T-cell (primary cell): ENCODE data around the gene NF2. TPM values are rescaled to one million over a fixed set of nuclear protein-coding genes. Genes with fewer than 3 reads are reported as not detected.

Experiments
- ATAC-seq, 4 experiments: fragments of 200-7000 bp in 3 of 4; fragments of 150-1000 bp in 1 of 4; cut with Tn5 transposase; replicated peaks in 1 of 4; 1 replicate in 3 of 4; 2 replicates in 1 of 4; pipeline ENCODE4 v1.10.0; 2021; ENCODE audit warnings: moderate library complexity in 3 of 4, mild to moderate bottlenecking in 2 of 4, moderate number of reproducible peaks in 1 of 4
- CTCF ChIA-PET, 2 donors: fragments of 300-600 bp; sonication (Branson Sonifier 250); formaldehyde crosslinking; loops; one replicate each; lab custom pipeline; 2022; ENCODE audit warnings: antibody characterized with exemption in 2 of 2; lab: Charles Lee
- POLR2A ChIA-PET, 2 donors: fragments of 300-600 bp; sonication (Branson Sonifier 250); formaldehyde crosslinking; loops; one replicate each; lab custom pipeline; 2022; ENCODE audit warnings: antibody characterized with exemption in 2 of 2; lab: Charles Lee
- DNase-seq, 35 experiments: peaks; one replicate each; pipeline versions ENCODE4 v3.0.0 to v3.0.0-alpha.2; 2013 to 2023
- H3K27ac ChIP-seq: one replicate; pipeline ENCODE4 v1.5.1; 2013; ENCODE audit warnings: low read length
- H3K27me3 ChIP-seq, 2 experiments: replicated peaks in 1 of 2; 1 replicate in 1 of 2; 2 replicates in 1 of 2; pipeline versions ENCODE4 v1.6.1 to v1.7.0; 2013; ENCODE audit warnings: low read length in 1 of 2, mixed read lengths in 1 of 2; ENCODE audit not compliant: control insufficient read depth in 2 of 2, insufficient read depth in 2 of 2; ENCODE audit errors: extremely low read depth in 1 of 2
- H3K36me3 ChIP-seq, 2 donors: 1 replicate in 1 of 2; 2 replicates in 1 of 2; pipeline versions ENCODE4 v1.6.1 to v1.7.0; 2013; ENCODE audit warnings: low read length in 1 of 2; ENCODE audit not compliant: control insufficient read depth in 2 of 2, insufficient read depth in 1 of 2; ENCODE audit errors: extremely low read depth in 1 of 2
- H3K4me1 ChIP-seq, 2 experiments: 1 replicate in 1 of 2; 2 replicates in 1 of 2; pipeline versions ENCODE4 v1.6.1 to v1.7.0; 2013; ENCODE audit warnings: low read length in 2 of 2, mixed read lengths in 1 of 2; ENCODE audit not compliant: insufficient read depth in 2 of 2, control insufficient read depth in 1 of 2; ENCODE audit errors: extremely low read depth in 1 of 2
- H3K4me3 ChIP-seq, 2 donors: 1 replicate in 1 of 2; 2 replicates in 1 of 2; pipeline versions ENCODE4 v1.5.1 to v1.7.0; 2013; ENCODE audit warnings: mild to moderate bottlenecking in 2 of 2, low read length in 1 of 2, moderate library complexity in 1 of 2; ENCODE audit not compliant: control insufficient read depth in 1 of 2; ENCODE audit errors: extremely low read depth in 1 of 2
- H3K9me3 ChIP-seq: 2 replicates; pipeline ENCODE4 v1.7.0; 2013
- H3K27ac Mint-ChIP-seq, 2 donors: one replicate each; pipeline ENCODE4 v1.8.0; 2020 to 2021; ENCODE audit warnings: mild to moderate bottlenecking in 2 of 2, mixed read lengths in 2 of 2
- H3K27me3 Mint-ChIP-seq, 2 donors: one replicate each; pipeline ENCODE4 v1.8.0; 2021 to 2022; ENCODE audit warnings: mixed read lengths in 2 of 2
- H3K36me3 Mint-ChIP-seq: one replicate; pipeline ENCODE4 v1.8.0; 2021; ENCODE audit warnings: mixed read lengths
- H3K4me1 Mint-ChIP-seq, 3 donors: one replicate each; pipeline ENCODE4 v1.8.0; 2020 to 2022; ENCODE audit warnings: mixed read lengths in 3 of 3, mild to moderate bottlenecking in 1 of 3
- H3K4me3 Mint-ChIP-seq, 3 donors: one replicate each; pipeline ENCODE4 v1.8.0; 2020 to 2022; ENCODE audit warnings: mild to moderate bottlenecking in 3 of 3, mixed read lengths in 3 of 3, moderate library complexity in 3 of 3
- H3K9me3 Mint-ChIP-seq, 3 donors: one replicate each; pipeline ENCODE4 v1.8.0; 2020 to 2022; ENCODE audit warnings: mixed read lengths in 3 of 3
- WGBS: methylation state at CpG from one replicate; pipeline ENCODE4 v1.1.5; 2013; ENCODE audit warnings: missing lambda C conversion rate; ENCODE audit not compliant: insufficient coverage; 5-methylcytosine and 5-hydroxymethylcytosine counted together
- total RNA-seq, 35 experiments: library from RNA in 6 of 35; stranded (reverse) in 6 of 35; fragments of 120-200 nt in 1 of 35; gene quantifications; one replicate each; pipeline versions ENCODE4 v1.2.1 to v1.2.4 and lab custom pipeline; 2013 to 2026

Gene NF2
- total RNA-seq, 5 donors from 2014 or later (not counting 1 experiment from before 2014, with no cell fraction given) = 26.1 to 33.4 (median 31.9) TPM

DNA sequence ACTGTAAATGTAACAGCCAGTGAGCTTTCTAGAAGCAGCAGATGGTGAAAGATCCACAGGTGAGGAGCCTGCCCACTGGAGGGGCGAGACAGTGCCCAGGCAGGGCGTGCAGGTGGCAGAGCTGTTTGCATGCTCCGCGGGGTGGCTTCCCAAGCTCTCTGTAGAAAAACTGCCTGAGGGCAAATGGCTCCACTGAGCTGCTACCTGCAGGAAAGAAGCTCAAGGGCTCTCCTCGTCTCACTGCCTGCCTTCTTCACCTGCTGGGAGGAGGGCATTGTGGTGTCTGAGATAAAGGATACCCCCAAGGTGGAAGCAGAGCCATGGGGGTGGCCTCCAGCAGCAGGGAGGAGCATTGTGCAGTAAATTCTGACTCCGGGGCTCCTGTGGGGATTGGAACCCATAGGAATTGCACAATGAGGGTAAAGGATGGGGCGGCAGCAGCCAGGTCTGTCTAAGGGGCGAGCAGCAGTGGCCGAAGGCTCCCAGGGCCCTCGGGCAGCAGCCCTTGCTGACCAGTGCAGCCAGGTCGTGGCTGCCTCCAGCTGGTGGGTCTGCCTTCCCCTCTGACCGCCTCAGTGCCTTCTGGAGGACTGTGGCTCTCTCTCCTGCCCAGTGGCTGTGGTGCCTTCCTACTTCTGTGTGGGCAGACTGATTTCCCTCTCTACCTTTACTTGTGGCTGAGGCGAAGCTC, 88.3 kb downstream of the NF2 start:
- Histone ChIP-seq H3K36me3 (peaks cover 9 to 41% of the 10 kb centered on the region in 2 donors), H3K4me1 (peaks cover 0 to 12% of the 10 kb centered on the region in 2 experiments), H3K9me3 (no peaks in the 10 kb centered on the region), H3K4me3 (no peak overlapping the region), H3K27me3 (no peaks in the 10 kb centered on the region), H3K27ac (no peak overlapping the region)
- ATAC-seq (no peak), DNase-seq (no peak)
- no peak overlapping the region for H3K4me3 Mint-ChIP-seq
- 89% methylated on average over 10 of the region's 13 CpGs for WGBS
- peak overlapping the region in 1 of 2 donors; percentile 36 for H3K27ac Mint-ChIP-seq
- no peaks in the 10 kb centered on the region for H3K27me3 Mint-ChIP-seq
- peaks cover 3 to 26% (median 11%) of the 10 kb centered on the region in 3 donors for H3K4me1 Mint-ChIP-seq
- CTCF ChIA-PET = interaction anchor here in 1 of 2 donors (0.6 kb wide), 1 partner anchor 36 kb away, joined by 6 read pairs; no protein-coding TSS in a partner anchor
- H3K9me3 Mint-ChIP-seq = no peaks in the 10 kb centered on the region
- POLR2A ChIA-PET = no interaction called here
- H3K36me3 Mint-ChIP-seq = peaks cover 33% of the 10 kb centered on the region

DNA sequence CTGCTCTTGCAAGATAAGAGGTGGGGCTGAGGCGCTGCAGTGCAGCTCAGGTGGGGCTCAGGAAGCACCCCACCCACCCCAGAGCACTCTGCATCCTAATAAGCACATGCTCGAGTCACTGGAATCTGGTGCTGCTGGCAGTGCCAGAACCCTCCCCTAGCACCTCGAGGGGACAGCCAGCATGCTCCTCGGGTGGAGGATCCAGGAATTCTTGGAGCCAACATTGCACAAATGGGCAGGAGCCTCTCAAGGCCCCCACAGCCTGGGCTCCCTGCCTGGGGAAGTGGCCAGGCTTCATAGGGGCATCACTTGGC, 88.9 kb downstream of the NF2 start:
- H3K4me1 ChIP-seq = peaks cover 0 to 12% of the 10 kb centered on the region in 2 experiments
- H3K9me3 Mint-ChIP-seq = no peaks in the 10 kb centered on the region
- CTCF ChIA-PET = no interaction called here
- H3K9me3 ChIP-seq = no peaks in the 10 kb centered on the region
- H3K27me3 Mint-ChIP-seq = no peaks in the 10 kb centered on the region
- H3K4me1 Mint-ChIP-seq = peaks cover 3 to 26% (median 11%) of the 10 kb centered on the region in 3 donors
- H3K27me3 ChIP-seq = no peaks in the 10 kb centered on the region
- H3K36me3 ChIP-seq = peaks cover 9 to 40% of the 10 kb centered on the region in 2 donors
- POLR2A ChIA-PET = no interaction called here
- H3K27ac Mint-ChIP-seq = no peak overlapping the region
- no peak for DNase-seq
- ATAC-seq = peak in 2 of 4 experiments; percentile 24 to 58
- H3K4me3 Mint-ChIP-seq = no peak overlapping the region
- H3K4me3 ChIP-seq = no peak overlapping the region
- no peak overlapping the region for H3K27ac ChIP-seq
- 68% methylated on average over 4 of the region's 4 CpGs for WGBS
- peaks cover 28% of the 10 kb centered on the region for H3K36me3 Mint-ChIP-seq

DNA sequence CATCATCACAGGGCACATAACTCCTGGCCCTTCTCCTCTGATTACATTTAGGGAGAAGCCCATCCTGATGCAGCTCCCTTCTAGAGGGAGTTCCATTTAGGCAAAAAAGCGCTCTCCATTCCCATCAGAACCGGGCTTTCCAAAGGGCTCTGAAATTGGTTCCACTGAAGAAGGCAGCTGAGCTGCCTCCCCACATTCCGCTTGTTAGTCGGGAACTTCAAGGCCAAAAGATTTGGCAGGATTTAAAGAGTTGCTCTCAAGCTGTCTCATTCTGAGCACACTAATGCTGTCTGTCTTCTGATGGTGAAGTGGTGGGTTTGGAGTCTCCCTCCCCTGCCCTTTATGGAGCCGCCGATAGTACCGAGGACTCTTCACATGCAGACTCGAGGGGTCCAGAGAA, 89.7 kb downstream of the NF2 start:
- Histone ChIP-seq H3K9me3 (no peaks in the 10 kb centered on the region), H3K27ac (no peak overlapping the region), H3K36me3 (peaks cover 8 to 33% of the 10 kb centered on the region in 2 donors), H3K27me3 (no peaks in the 10 kb centered on the region), H3K4me1 (peaks cover 0 to 12% of the 10 kb centered on the region in 2 experiments), H3K4me3 (no peak overlapping the region)
- Mint-ChIP-seq H3K9me3 (no peaks in the 10 kb centered on the region), H3K36me3 (peaks cover 24% of the 10 kb centered on the region), H3K4me1 (peaks cover 3 to 26% (median 11%) of the 10 kb centered on the region in 3 donors), H3K27me3 (no peaks in the 10 kb centered on the region), H3K27ac (peak overlapping the region in 1 of 2 donors; percentile 12), H3K4me3 (no peak overlapping the region)
- DNase-seq (no peak), ATAC-seq (no peak)
- ChIA-PET POLR2A (no interaction called here), CTCF (no interaction called here)
- no CpG with 5 or more reads among the region's 8 CpGs for WGBS

DNA sequence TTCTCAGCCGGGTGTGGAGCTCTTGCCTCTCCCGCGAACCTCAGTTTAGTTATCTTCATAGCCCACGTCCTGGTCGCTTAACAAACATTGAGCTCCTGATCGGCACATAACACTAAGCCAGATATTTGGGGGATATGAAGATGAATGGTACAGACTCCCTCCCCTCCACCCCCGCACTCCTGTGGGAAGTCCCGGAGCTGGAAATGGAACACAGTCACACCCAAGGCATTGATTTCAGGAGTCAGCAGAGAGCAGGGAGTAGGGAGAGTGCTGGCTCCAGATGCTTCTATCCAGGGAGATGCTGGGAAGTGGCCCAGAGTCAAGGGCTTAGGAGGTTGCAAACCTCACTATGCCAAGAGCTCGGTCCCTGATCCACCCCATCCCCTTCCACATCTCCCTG, 90.2 kb downstream of the NF2 start:
- Mint-ChIP-seq H3K27me3 (no peaks in the 10 kb centered on the region), H3K36me3 (peaks cover 24% of the 10 kb centered on the region), H3K27ac (no peak overlapping the region), H3K4me3 (no peak overlapping the region), H3K4me1 (peaks cover 3 to 26% (median 11%) of the 10 kb centered on the region in 3 donors), H3K9me3 (no peaks in the 10 kb centered on the region)
- Histone ChIP-seq H3K4me3 (no peak overlapping the region), H3K27ac (no peak overlapping the region), H3K9me3 (no peaks in the 10 kb centered on the region), H3K4me1 (peaks cover 0 to 12% of the 10 kb centered on the region in 2 experiments), H3K27me3 (no peaks in the 10 kb centered on the region), H3K36me3 (peaks cover 5 to 30% of the 10 kb centered on the region in 2 donors)
- ChIA-PET POLR2A (no interaction called here), CTCF (no interaction called here)
- DNase-seq (no peak), ATAC-seq (no peak)
- 89% methylated on average over 2 of the region's 9 CpGs for WGBS

DNA sequence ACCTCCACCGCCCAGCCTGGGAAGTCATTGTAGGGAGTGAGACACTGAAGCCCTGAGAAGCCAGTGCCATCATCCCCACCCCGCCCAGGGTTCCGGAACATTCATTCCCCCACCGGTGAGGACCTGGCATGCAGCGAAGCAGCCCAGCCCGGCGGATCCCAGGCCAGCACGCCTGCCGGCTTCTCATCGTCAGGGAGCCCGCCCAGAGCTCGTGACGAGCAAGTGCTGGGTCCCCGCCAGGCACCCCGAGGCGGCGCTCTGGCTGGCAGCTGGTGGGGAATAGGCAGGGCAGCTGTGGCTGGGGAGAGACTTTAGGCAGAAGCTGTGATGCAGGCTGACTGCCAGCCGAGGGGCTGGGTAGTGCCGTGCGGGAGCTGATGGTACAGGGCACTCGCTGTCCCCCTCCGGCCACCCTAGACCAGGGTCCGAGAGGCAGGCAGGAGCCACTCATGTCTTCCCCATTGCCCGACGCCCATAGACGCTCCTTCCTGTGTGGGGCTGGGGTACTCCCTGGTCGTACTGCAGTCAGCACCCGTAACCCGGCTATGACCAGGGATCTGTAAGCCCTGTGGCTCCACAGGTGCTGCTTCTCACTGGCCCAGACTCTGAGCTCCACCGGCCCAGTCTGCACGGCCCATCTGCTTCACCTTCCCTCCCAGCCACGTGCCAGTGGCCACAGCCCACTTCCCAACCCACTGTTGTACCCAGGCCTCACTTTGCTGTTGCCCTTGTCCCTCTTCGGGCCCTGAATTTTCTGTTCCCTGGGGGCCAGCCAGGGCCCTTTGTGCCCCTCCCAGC, 91.9 kb downstream of the NF2 start:
- POLR2A ChIA-PET = no interaction called here
- H3K9me3 Mint-ChIP-seq = no peaks in the 10 kb centered on the region
- peaks cover 0 to 14% of the 10 kb centered on the region in 2 experiments for H3K4me1 ChIP-seq
- 96% methylated on average over 32 of the region's 33 CpGs for WGBS
- H3K27me3 ChIP-seq = no peaks in the 10 kb centered on the region
- no peak overlapping the region for H3K4me3 ChIP-seq
- no peak overlapping the region for H3K4me3 Mint-ChIP-seq
- no peak for ATAC-seq
- H3K36me3 Mint-ChIP-seq = peaks cover 24% of the 10 kb centered on the region
- no peak overlapping the region for H3K27ac Mint-ChIP-seq
- no peaks in the 10 kb centered on the region for H3K27me3 Mint-ChIP-seq
- peaks cover 5 to 30% of the 10 kb centered on the region in 2 donors for H3K36me3 ChIP-seq
- CTCF ChIA-PET = no interaction called here
- no peaks in the 10 kb centered on the region for H3K9me3 ChIP-seq
- no peak for DNase-seq
- peaks cover 1 to 22% (median 2%) of the 10 kb centered on the region in 3 donors for H3K4me1 Mint-ChIP-seq
- H3K27ac ChIP-seq = no peak overlapping the region

DNA sequence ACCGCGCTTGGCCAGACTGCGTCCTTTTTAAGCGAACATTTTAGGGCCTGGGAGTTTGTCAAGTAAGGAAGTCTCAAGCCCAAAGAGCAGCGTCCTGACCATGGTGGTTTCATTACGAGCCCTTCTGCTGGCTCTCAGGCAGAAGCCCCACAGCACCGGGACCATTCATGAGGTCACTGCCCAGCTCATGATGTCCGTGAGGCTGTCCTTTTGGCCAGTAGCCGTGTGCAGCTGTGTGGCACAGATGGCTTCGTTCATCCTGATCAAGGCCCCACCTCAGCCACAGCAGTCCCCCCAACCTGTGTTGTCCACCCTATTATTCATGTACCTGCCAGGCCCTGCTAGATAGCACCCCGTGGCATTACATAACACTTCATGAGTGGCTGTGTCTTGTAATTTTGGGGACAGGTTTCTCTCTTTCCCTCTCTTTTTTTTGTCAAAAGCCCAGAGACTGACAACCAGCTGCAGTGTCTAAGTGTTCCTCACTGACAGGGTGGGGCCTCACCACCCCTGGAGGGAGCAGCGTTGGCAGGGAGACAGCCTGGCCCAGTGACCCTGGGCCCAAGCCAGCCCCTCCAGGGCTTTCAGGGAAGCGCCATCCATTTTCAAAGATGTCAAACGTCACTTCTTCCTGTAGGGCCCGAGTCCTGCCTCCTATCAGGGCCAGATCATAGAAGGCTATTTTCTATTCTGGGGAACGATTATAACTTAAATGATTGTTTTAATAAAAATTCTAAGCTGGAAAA, 94.6 kb downstream of the NF2 start:
- H3K36me3 ChIP-seq = peaks cover 0 to 23% of the 10 kb centered on the region in 2 donors
- ChIA-PET POLR2A (no interaction called here), CTCF (no interaction called here)
- 97% methylated on average over 12 of the region's 16 CpGs for WGBS
- Mint-ChIP-seq H3K4me1 (peaks cover 12 to 26% (median 20%) of the 10 kb centered on the region in 3 donors), H3K36me3 (peaks cover 21% of the 10 kb centered on the region), H3K27ac (peak overlapping the region in 1 of 2 donors; percentile 19), H3K4me3 (no peak overlapping the region), H3K27me3 (peaks cover under 1 to 3% of the 10 kb centered on the region in 2 donors), H3K9me3 (no peaks in the 10 kb centered on the region)
- peaks cover 0 to 14% of the 10 kb centered on the region in 2 experiments for H3K27me3 ChIP-seq
- peaks cover 0 to 23% of the 10 kb centered on the region in 2 experiments for H3K4me1 ChIP-seq
- no peaks in the 10 kb centered on the region for H3K9me3 ChIP-seq
- no peak for DNase-seq
- H3K4me3 ChIP-seq = no peak overlapping the region
- ATAC-seq = no peak
- H3K27ac ChIP-seq = no peak overlapping the region
